Adrenal gland (tissue), 12 donors: ENCODE measurements around the gene DENND2A. TPM values are rescaled to one million over a fixed set of nuclear protein-coding genes. Genes with fewer than 3 reads are reported as not detected.

Source experiments
- DNase-seq, 7 donors: peaks; one replicate each; pipeline ENCODE4 v3.0.0-alpha.2; 2019 to 2020
- H3K27ac ChIP-seq, 5 donors: fragments of 200-600 bp; sonication (generic) in 4 of 5; 1 replicate in 3 of 5; 2 replicates in 2 of 5; pipeline versions ENCODE4 v1.5.1 to v1.8.0; 2016 to 2020; ENCODE audit warnings: mild to moderate bottlenecking in 1 of 5
- H3K27me3 ChIP-seq: fragments of 200-600 bp; 2 replicates; pipeline ENCODE4 v1.8.0; 2021
- H3K36me3 ChIP-seq, 2 donors: fragments of 200-600 bp; replicated peaks in 1 of 2; 1 replicate in 1 of 2; 2 replicates in 1 of 2; pipeline versions ENCODE4 v1.5.1 to v1.8.0; 2018 to 2022
- H3K4me1 ChIP-seq, 2 donors: fragments of 200-600 bp; replicated peaks in 1 of 2; 1 replicate in 1 of 2; 2 replicates in 1 of 2; pipeline versions ENCODE4 v1.5.1 to v1.8.0; 2018 to 2021
- H3K4me3 ChIP-seq, 4 donors: fragments of 200-600 bp; sonication (generic) in 3 of 4; one replicate each; pipeline ENCODE4 v1.5.1; 2016 to 2018
- H3K9me3 ChIP-seq, 3 donors: fragments of 200-600 bp; sonication (generic) in 1 of 3; replicated peaks in 1 of 3; 1 replicate in 2 of 3; 2 replicates in 1 of 3; pipeline versions ENCODE4 v1.5.1 to v1.8.0; 2016 to 2021
- POLR2A ChIP-seq, 2 donors: fragments of 450-650 bp; IDR thresholded peaks; one replicate each; pipeline ENCODE4 v1.6.1; 2017; ENCODE audit warnings: antibody characterized with exemption in 2 of 2, mild to moderate bottlenecking in 2 of 2, moderate library complexity in 1 of 2
- WGBS, 4 donors: extraction: QIAGEN DNeasy Blood & Tissue Kit in 2 of 4; methylation state at CpG; one replicate each; pipeline versions ENCODE4 v1.1.5 to v1.1.7; 2013 to 2017; 5-methylcytosine and 5-hydroxymethylcytosine counted together
- intact Hi-C, 2 donors: fragments of 100-400 bp; cut with DNase I; formaldehyde crosslinking; loops; one replicate each; pipeline versions ENCODE4 v1.14.1 to v1.15.0; 2022 to 2023
- polyA plus RNA-seq, 3 donors: library from polyadenylated mRNA; stranded (reverse); fragments of 200-250 nt in 2 of 3; fragments of 350-450 nt in 1 of 3; fragmentation: Illumina TruSeq in 1 of 3; extraction: RNeasy Lipid Tissue Mini Kit (QIAGEN cat#74804) in 1 of 3; gene quantifications; one replicate each; pipeline ENCODE4 v1.2.3, GENCODE V29; 2013 to 2014
- total RNA-seq, 9 donors: library from RNA; depleted of rRNA in 4 of 9; stranded (reverse); fragments of >200 nt in 4 of 9; fragments of 120-200 nt in 1 of 9; fragmentation: NEBNext Ultra II Directional in 1 of 9; extraction: Animal tissue kit (Norgen Biotek cat#: 25700) in 1 of 9; gene quantifications; one replicate each; pipeline versions ENCODE4 v1.1.0 to v1.2.4, GENCODE V29; 2013 to 2023
- TF ChIP-seq, protein P1 (sequence below), 6 experiments: fragments of 450-650 bp in 4 of 6; fragments of 200-600 bp in 2 of 6; sonication (generic) in 1 of 6; IDR thresholded peaks; 1 replicate in 5 of 6; 2 replicates in 1 of 6; pipeline versions ENCODE4 v1.5.1 to v1.8.0; 2016 to 2021; ENCODE audit warnings: antibody characterized with exemption in 6 of 6, mild to moderate bottlenecking in 2 of 6, moderate library complexity in 1 of 6
- donor health status: healthy with polysubstance abuse.
- donor health status: Bipolar disorder and iron deficiency.
- donor health status: DM: yes; HTN: yes; CAD: no.
- donor health status: DM: no; HTN: no; CAD: no.
- donor health status: DM: no; HTN: no; CAD: no.
- donor health status: DM: yes; HTN: yes; CAD: no.

The DENND2A gene
- total and polyA plus RNA-seq, 12 donors: 3.0 to 10.9 (median 5.8) TPM

DNA sequence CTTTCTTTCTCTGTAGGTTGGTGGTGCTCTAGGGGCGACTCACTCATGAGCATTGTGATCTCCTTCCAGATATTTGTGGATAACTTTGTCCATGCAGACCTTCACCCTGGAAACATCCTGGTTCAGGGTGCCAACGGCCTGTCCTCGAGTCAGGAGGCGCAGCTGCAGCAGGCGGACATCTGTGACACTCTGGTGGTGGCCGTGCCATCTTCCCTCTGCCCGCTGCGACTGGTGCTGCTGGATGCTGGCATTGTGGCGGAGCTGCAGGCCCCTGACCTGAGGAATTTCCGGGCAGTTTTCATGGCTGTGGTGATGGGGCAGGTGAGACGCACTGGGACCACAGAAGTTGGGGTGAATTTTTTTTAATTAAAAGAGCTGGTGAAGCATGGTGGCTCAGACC lies 46.3 kb upstream of the DENND2A start:
- intact Hi-C loops: no loop called here
- Histone ChIP-seq H3K4me1 (peaks cover 0 to 2% of the 10 kb centered on the region in 2 donors), H3K27me3 (no peaks in the 10 kb centered on the region), H3K36me3 (no peaks in the 10 kb centered on the region), H3K27ac (no peak overlapping the region), H3K4me3 (no peak overlapping the region), H3K9me3 (no peaks in the 10 kb centered on the region)
- 97 to 98% (median 98%) methylated on average over 6 to 11 of the region's 11 CpGs for WGBS, 4 donors
- TF ChIP-seq, protein P1, sequence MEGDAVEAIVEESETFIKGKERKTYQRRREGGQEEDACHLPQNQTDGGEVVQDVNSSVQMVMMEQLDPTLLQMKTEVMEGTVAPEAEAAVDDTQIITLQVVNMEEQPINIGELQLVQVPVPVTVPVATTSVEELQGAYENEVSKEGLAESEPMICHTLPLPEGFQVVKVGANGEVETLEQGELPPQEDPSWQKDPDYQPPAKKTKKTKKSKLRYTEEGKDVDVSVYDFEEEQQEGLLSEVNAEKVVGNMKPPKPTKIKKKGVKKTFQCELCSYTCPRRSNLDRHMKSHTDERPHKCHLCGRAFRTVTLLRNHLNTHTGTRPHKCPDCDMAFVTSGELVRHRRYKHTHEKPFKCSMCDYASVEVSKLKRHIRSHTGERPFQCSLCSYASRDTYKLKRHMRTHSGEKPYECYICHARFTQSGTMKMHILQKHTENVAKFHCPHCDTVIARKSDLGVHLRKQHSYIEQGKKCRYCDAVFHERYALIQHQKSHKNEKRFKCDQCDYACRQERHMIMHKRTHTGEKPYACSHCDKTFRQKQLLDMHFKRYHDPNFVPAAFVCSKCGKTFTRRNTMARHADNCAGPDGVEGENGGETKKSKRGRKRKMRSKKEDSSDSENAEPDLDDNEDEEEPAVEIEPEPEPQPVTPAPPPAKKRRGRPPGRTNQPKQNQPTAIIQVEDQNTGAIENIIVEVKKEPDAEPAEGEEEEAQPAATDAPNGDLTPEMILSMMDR (IDR thresholded peaks at IDR 0.05): no peak
- DNase-seq: peak in 2 of 7 donors; percentile 1 to 5

DNA sequence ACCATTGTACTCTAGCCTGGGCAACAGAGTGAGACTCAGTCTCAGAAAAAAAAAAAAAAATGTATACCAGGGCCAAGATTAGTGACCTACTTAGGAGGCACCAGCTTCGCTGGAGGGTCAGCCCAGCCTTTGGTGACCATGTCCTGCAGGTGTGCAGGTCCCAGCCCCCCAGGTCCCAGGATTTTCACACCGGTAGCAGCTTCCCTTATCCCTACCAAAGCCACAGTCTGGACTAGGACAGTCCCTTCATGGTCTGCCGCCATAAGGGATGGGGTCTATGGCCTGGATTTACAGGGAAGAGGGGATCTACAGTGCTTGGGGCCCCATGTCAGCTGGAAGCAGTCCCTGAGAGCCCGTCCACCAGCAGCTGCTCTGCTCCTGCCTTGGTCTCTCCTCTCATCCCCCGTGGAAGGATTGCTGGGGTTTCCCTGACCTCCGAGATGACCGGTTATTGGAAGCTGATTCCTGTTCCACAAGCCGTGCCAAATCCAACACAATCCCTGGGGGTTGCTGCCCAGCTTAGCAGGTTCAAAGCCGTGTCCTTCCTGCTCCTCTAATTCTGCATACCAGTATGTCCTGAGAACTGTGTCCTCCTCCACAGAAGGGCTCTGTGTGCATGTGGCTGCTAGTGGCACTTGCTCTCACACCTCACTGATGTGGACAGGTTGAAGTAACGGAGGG lies 44.9 kb upstream of the DENND2A start:
- Histone ChIP-seq H3K36me3 (peaks cover 0 to 5% of the 10 kb centered on the region in 2 donors), H3K9me3 (no peaks in the 10 kb centered on the region), H3K4me1 (peaks cover 0 to 4% of the 10 kb centered on the region in 2 donors), H3K27ac (no peak overlapping the region), H3K27me3 (no peaks in the 10 kb centered on the region), H3K4me3 (no peak overlapping the region)
- TF ChIP-seq, protein P1 (IDR thresholded peaks at IDR 0.05): no peak
- TF ChIP-seq POLR2A (IDR thresholded peaks at IDR 0.05): no peak
- intact Hi-C loops: no loop called here
- peak in 2 of 7 donors; percentile 10 to 35 for DNase-seq
- WGBS, 4 donors: 82 to 91% (median 87%) methylated on average over 7 to 10 of the region's 10 CpGs

DNA sequence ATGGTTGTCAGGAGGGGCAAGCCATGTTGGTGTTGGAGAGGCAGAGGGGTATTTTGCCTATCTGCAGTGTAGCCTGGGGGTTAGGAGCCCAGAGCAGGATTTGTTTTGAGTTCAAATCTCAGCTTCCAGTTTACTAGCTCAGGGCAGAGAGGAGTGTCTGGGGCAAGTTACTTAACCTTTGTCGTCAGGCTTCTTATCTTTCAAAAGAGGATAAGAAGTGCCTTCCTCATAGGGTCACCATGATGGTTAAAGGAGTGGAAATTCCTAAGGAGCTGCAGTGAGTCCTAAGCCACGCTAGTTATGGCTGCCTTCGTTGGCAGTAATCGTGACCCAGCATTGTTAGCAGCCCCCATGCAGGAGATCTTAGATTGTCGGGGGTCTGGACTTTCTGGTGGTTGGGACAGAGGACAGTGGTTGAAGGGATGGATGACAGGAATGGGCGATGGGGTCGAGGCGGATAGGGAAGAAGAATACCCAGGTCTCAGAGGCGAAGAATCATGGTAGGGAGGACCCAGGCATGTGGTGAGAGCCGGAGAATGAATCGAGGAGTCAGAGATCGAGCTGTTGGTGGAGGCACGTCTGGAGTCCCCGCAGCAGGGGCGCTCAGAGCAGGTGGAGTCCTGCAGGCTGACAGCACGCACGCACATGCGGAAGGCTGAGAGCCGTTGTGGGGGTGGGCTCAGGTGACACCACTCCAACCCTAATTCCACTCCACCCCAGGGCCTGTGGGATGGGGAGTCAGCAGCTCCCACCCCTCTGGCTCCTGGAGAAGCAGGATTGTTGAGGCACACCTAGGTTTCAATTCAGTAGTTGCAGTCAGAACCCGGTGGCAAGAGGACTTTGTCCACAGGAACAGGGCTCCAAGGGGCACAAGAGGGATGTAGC lies 43.7 kb upstream of the DENND2A start:
- intact Hi-C loops: no loop called here
- Histone ChIP-seq H3K27me3 (no peaks in the 10 kb centered on the region), H3K27ac (no peak overlapping the region), H3K4me3 (no peak overlapping the region), H3K4me1 (peaks cover 0 to 4% of the 10 kb centered on the region in 2 donors), H3K36me3 (peaks cover 0 to 16% of the 10 kb centered on the region in 2 donors), H3K9me3 (no peaks in the 10 kb centered on the region)
- WGBS, 4 donors: 94 to 96% (median 95%) methylated on average over 20 of the region's 20 CpGs
- peak in 2 of 7 donors; percentile 10 to 31 for DNase-seq
- TF ChIP-seq, protein P1 (IDR thresholded peaks at IDR 0.05): no peak
- no peak for TF ChIP-seq POLR2A (IDR thresholded peaks at IDR 0.05)

DNA sequence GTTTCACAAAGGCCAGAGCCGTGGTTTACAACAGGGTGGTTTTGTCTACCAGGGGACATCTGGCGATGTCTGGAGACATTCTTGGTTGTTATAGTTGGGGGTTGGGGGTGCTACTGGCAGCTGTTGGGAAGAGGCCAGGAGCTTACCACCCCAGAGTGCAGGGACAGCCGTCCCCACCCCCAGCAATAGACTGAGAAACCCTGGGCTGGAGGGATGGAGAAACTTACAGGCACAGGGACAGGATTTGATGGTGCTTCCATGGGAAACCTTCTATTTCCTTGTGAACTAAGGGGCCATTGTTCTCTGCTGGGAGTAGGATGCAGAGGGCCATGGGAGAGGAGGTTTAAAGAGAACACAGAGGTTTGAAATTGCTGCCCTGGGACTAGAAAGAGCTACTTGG lies 43.0 kb upstream of the DENND2A start:
- intact Hi-C loops: no loop called here
- DNase-seq: peak in 1 of 7 donors; percentile 34
- peaks cover 0 to 4% of the 10 kb centered on the region in 2 donors for H3K4me1 ChIP-seq
- WGBS, 4 donors: 90 to 97% (median 96%) methylated on average over 3 of the region's 3 CpGs
- H3K27ac ChIP-seq: no peak overlapping the region
- H3K36me3 ChIP-seq: peaks cover 0 to 16% of the 10 kb centered on the region in 2 donors
- TF ChIP-seq, protein P1 (IDR thresholded peaks at IDR 0.05): no peak
- no peak for TF ChIP-seq POLR2A (IDR thresholded peaks at IDR 0.05)
- H3K27me3 ChIP-seq: no peaks in the 10 kb centered on the region
- no peaks in the 10 kb centered on the region for H3K9me3 ChIP-seq
- no peak overlapping the region for H3K4me3 ChIP-seq
